GM19025 (cell line): ENCODE measurements around the gene DCC.
"Not testable (repeated sequence)": the region's sequence is repeated elsewhere in the genome, so short reads cannot be mapped to it uniquely, and the experiment has no call there.

ENCODE experiments used
- ATAC-seq: cut with Tn5 transposase; IDR thresholded peaks from one replicate; pipeline ENCODE4 v1.9.1; 2021; ENCODE audit warnings: mild to moderate bottlenecking, low read depth, moderate library complexity; ENCODE audit not compliant: unreplicated experiment

Gene DCC

GRCh38 chr18:53441761-53442414 lies 1101.9 kb downstream of the DCC start:
- no peak for ATAC-seq

- ATAC-seq = no peak
Measured at GRCh38 chr18:53442415-53442783, 1102.4 kb downstream of the DCC start.

- ATAC-seq = no peak
Measured at GRCh38 chr18:53443336-53443735, 1103.3 kb downstream of the DCC start.

- ATAC-seq = no peak
Measured at GRCh38 chr18:53443831-53444230, 1103.8 kb downstream of the DCC start.

GRCh38 chr18:53451902-53452301 lies 1111.9 kb downstream of the DCC start:
- no peak for ATAC-seq

GRCh38 chr18:53457068-53457467 lies 1117.1 kb downstream of the DCC start:
- no peak for ATAC-seq

- ATAC-seq = no peak
Measured at GRCh38 chr18:53458268-53458667, 1118.3 kb downstream of the DCC start.

GRCh38 chr18:53458944-53459580 lies 1119.1 kb downstream of the DCC start:
- ATAC-seq = no peak

- no peak for ATAC-seq
Measured at GRCh38 chr18:53467756-53468155, 1127.8 kb downstream of the DCC start.

GRCh38 chr18:53468173-53468572 lies 1128.2 kb downstream of the DCC start:
- not testable (repeated sequence) for ATAC-seq

- ATAC-seq = no peak
Measured at GRCh38 chr18:53472546-53472945, 1132.5 kb downstream of the DCC start.

- no peak for ATAC-seq
Measured at GRCh38 chr18:53478155-53478554, 1138.2 kb downstream of the DCC start.

GRCh38 chr18:53486296-53486695 lies 1146.3 kb downstream of the DCC start:
- no peak for ATAC-seq

GRCh38 chr18:53489266-53489665 lies 1149.3 kb downstream of the DCC start:
- ATAC-seq = no peak

GRCh38 chr18:53490019-53490418 lies 1150.0 kb downstream of the DCC start:
- ATAC-seq = no peak

- ATAC-seq = no peak
Measured at GRCh38 chr18:53496028-53496427, 1156.0 kb downstream of the DCC start.

GRCh38 chr18:53503914-53504441 lies 1164.0 kb downstream of the DCC start:
- ATAC-seq = no peak

- no peak for ATAC-seq
Measured at GRCh38 chr18:53508529-53508928, 1168.5 kb downstream of the DCC start.

GRCh38 chr18:53509886-53510285 lies 1169.9 kb downstream of the DCC start:
- no peak for ATAC-seq

GRCh38 chr18:53511725-53512124 lies 1171.7 kb downstream of the DCC start:
- not testable (repeated sequence) for ATAC-seq

GRCh38 chr18:53521068-53521467 lies 1181.1 kb downstream of the DCC start:
- no peak for ATAC-seq
